Measurements from ENCODE around the gene IL21R.

GRCh38 chr16:27447301-27447700 is 45.3 kb downstream of the IL21R start:
- TF ChIP-seq CTCF (IDR thresholded peaks at IDR 0.05) = no peak
- no peak for TF ChIP-seq POLR2A (IDR thresholded peaks at IDR 0.05)

Data from adrenal gland (tissue), 5 donors.